Thyroid gland (tissue), 4 donors: ENCODE data around the gene SSH3.

ENCODE experiments used
- CTCF ChIP-seq, 6 experiments: fragments of 200-600 bp in 3 of 6; fragments of 450-650 bp in 3 of 6; sonication (generic) in 3 of 6; IDR thresholded peaks; one replicate each; pipeline ENCODE4 v1.5.1; 2016 to 2019; ENCODE audit warnings: antibody characterized with exemption in 6 of 6, mild to moderate bottlenecking in 2 of 6, inconsistent platforms in 1 of 6, moderate library complexity in 1 of 6
- POLR2A ChIP-seq, 2 donors: fragments of 450-650 bp; IDR thresholded peaks; one replicate each; pipeline ENCODE4 v1.6.1; 2017; ENCODE audit warnings: antibody characterized with exemption in 2 of 2, mild to moderate bottlenecking in 2 of 2, moderate library complexity in 1 of 2

- TF ChIP-seq CTCF (IDR thresholded peaks at IDR 0.05) (peak; percentile 84 to 96 (median 86)), POLR2A (IDR thresholded peaks at IDR 0.05) (no peak)
Observed at GRCh38 chr11:67351275-67352005, 48.1 kb downstream of the SSH3 start.
